Measurements from ENCODE around the gene SWI5. TPM values are rescaled to one million over a fixed set of nuclear protein-coding genes. Genes with fewer than 3 reads are reported as not detected.

The SWI5 gene
- total RNA-seq, 1 donor from 2014 or later, result 20.7 TPM

DNA sequence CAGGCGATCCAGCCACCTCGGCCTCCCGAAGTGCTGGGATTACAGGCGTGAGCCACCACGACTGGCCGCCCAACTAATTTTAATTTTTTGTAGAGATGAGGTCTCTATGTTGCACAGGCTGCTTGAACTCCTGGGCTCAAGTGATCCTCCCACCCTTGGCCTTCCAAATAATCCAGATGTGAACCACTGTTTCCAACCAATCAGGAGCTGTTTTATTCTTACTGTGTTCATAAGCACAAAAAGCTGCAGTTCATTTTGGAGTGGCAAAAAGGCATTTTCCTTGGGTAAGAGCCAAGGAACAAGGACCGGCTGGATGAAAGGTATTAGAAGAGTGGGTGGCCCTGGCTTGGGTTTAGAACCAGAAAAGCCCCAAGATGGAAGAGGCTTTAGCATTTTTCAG is 59.1 kb downstream of the SWI5 start:
- no peaks in the 10 kb centered on the region for H3K36me3 Mint-ChIP-seq (ENCODE audit: low read depth)
- H3K9me3 Mint-ChIP-seq, result no peaks in the 10 kb centered on the region
- peak overlapping the region; percentile 66 for H3K4me3 Mint-ChIP-seq
- no peak overlapping the region for H3K27ac Mint-ChIP-seq (ENCODE audit: unreplicated experiment)
- TF ChIP-seq, protein P1, sequence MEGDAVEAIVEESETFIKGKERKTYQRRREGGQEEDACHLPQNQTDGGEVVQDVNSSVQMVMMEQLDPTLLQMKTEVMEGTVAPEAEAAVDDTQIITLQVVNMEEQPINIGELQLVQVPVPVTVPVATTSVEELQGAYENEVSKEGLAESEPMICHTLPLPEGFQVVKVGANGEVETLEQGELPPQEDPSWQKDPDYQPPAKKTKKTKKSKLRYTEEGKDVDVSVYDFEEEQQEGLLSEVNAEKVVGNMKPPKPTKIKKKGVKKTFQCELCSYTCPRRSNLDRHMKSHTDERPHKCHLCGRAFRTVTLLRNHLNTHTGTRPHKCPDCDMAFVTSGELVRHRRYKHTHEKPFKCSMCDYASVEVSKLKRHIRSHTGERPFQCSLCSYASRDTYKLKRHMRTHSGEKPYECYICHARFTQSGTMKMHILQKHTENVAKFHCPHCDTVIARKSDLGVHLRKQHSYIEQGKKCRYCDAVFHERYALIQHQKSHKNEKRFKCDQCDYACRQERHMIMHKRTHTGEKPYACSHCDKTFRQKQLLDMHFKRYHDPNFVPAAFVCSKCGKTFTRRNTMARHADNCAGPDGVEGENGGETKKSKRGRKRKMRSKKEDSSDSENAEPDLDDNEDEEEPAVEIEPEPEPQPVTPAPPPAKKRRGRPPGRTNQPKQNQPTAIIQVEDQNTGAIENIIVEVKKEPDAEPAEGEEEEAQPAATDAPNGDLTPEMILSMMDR (conservative IDR thresholded peaks at IDR 0.05), result no peak
- H3K4me1 Mint-ChIP-seq, result no peaks in the 10 kb centered on the region
- DNase-seq (ENCODE audit: low read depth, low spot score), result no peak
- H3K27me3 Mint-ChIP-seq (ENCODE audit: low read depth), result no peaks in the 10 kb centered on the region

DNA sequence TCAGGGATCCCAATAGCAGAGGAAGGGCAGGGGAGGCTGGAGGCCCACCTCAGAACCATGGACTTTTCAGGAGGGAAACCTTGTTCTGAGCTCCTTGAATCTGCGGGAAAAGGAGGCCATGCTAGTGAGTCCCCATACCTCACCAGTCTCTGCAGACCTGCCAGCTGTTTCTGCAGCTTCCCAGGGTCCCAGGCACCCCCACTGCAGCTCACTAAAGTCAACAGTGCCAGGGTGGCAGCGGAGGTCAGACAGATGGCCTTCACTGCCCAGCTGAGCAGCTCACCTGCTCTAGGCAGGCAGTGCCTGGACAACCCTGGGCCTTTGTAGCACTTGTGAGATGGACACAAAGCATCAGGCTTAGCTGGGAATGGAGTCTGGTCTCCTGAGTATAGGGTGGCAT is 59.8 kb downstream of the SWI5 start:
- TF ChIP-seq, protein P1 (conservative IDR thresholded peaks at IDR 0.05), result no peak
- no peak overlapping the region for H3K27ac Mint-ChIP-seq (ENCODE audit: unreplicated experiment)

DNA sequence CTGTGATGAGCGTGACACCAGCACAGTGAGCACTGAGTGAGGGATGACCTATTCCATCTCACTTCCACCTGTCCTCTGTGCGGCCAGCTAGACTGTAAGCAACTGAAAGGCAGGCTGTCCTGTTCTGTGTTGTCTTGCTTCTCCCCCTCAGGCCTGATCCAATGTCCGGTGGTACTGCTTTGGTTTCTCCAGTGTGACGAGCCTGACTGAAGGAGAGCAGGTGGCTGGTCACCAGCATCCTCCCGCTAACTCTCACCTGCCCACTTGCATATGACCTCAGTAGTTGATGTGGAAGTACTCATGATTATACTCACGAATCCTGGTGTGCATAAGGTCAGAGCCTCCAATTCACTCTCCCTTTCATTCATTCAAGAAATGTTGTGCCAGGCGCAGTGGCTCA is 61.9 kb downstream of the SWI5 start:
- no peak overlapping the region for H3K27ac Mint-ChIP-seq (ENCODE audit: unreplicated experiment)
- TF ChIP-seq, protein P1 (conservative IDR thresholded peaks at IDR 0.05), result no peak
- H3K27me3 Mint-ChIP-seq (ENCODE audit: low read depth), result peaks cover 2% of the 10 kb centered on the region
- peak overlapping the region; percentile 62 for H3K4me3 Mint-ChIP-seq
- DNase-seq (ENCODE audit: low read depth, low spot score), result no peak
- H3K9me3 Mint-ChIP-seq, result no peaks in the 10 kb centered on the region
- H3K36me3 Mint-ChIP-seq (ENCODE audit: low read depth), result no peaks in the 10 kb centered on the region
- H3K4me1 Mint-ChIP-seq, result peaks cover 7% of the 10 kb centered on the region

More for the DNA sequence above, 59.8 kb downstream of the SWI5 start:
- no peak overlapping the region for H3K4me3 Mint-ChIP-seq
- H3K36me3 Mint-ChIP-seq (ENCODE audit: low read depth), result no peaks in the 10 kb centered on the region
- no peaks in the 10 kb centered on the region for H3K4me1 Mint-ChIP-seq
- DNase-seq (ENCODE audit: low read depth, low spot score), result no peak
- H3K9me3 Mint-ChIP-seq, result no peaks in the 10 kb centered on the region
- no peaks in the 10 kb centered on the region for H3K27me3 Mint-ChIP-seq (ENCODE audit: low read depth)

Small RNA genes within 50 kb of the gene (microRNA-seq; reads per million reads assigned to microRNA genes)
- 4,028 reads per million, percentile 90 among the genes with 10 or more reads in this experiment for gene MIR199B
- 8.9 reads per million, percentile 14 among the genes with 10 or more reads in this experiment for gene MIR3154

Other genes starting within 250 kb of the SWI5 start
- gene NAIF1, start 209.0 kb upstream of the SWI5 start, total RNA-seq, result 9.8 and 11.8 TPM in 2 replicates
- 13.9 and 16.8 TPM in 2 replicates for gene SLC25A25, start 208.0 kb upstream of the SWI5 start, total RNA-seq
- gene PTGES2, start 148.5 kb upstream of the SWI5 start, total RNA-seq, result 63.2 and 72.2 TPM in 2 replicates
- gene LCN2, start 126.8 kb upstream of the SWI5 start, total RNA-seq, result not detected in 2 replicates
- gene BBLN, start 116.0 kb upstream of the SWI5 start, total RNA-seq, result 80.6 and 82.5 TPM in 2 replicates
- 201 and 226 TPM in 2 replicates for gene CIZ1, start 84.7 kb upstream of the SWI5 start, total RNA-seq
- 84.0 and 87.2 TPM in 2 replicates for gene DNM1, start 72.9 kb upstream of the SWI5 start, total RNA-seq
- 56.9 and 64.1 TPM in 2 replicates for gene GOLGA2, start 269 bp upstream of the SWI5 start, total RNA-seq
- gene TRUB2, start 46.2 kb downstream of the SWI5 start, total RNA-seq, result 33.4 and 35.0 TPM in 2 replicates
- gene COQ4, start 46.6 kb downstream of the SWI5 start, total RNA-seq, result 50.8 and 51.0 TPM in 2 replicates
- 43.0 and 45.6 TPM in 2 replicates for gene SLC27A4, start 64.3 kb downstream of the SWI5 start, total RNA-seq
- 69.9 and 73.2 TPM in 2 replicates for gene URM1, start 95.1 kb downstream of the SWI5 start, total RNA-seq
- 49.7 and 56.4 TPM in 2 replicates for gene CERCAM, start 144.6 kb downstream of the SWI5 start, total RNA-seq
- gene ODF2, start 179.7 kb downstream of the SWI5 start, total RNA-seq, result 85.2 and 85.5 TPM in 2 replicates
- gene GLE1, start 228.4 kb downstream of the SWI5 start, total RNA-seq, result 25.8 and 28.0 TPM in 2 replicates

Data from neural crest cell (in vitro differentiated cells).